PC-9 (cell line): ENCODE measurements around the gene SESN3.

ENCODE experiments used
- CTCF ChIP-seq: fragments of 200-600 bp; sonication (generic); conservative IDR thresholded peaks from 2 replicates; pipeline ENCODE4 v1.6.1; 2017; ENCODE audit warnings: mixed run types, antibody characterized with exemption, mild to moderate bottlenecking, moderate library complexity
- EZH2 ChIP-seq: fragments of 200-600 bp; sonication (generic); IDR thresholded peaks from 2 replicates; pipeline ENCODE4 v1.8.0; 2017; ENCODE audit warnings: antibody characterized with exemption, low read depth

- TF ChIP-seq CTCF (no peak), EZH2 (no peak)
Observed at GRCh38 chr11:95166781-95167180, 64.2 kb downstream of the SESN3 start.
